ENCODE measurements around the gene SNRK.

The SNRK gene

DNA sequence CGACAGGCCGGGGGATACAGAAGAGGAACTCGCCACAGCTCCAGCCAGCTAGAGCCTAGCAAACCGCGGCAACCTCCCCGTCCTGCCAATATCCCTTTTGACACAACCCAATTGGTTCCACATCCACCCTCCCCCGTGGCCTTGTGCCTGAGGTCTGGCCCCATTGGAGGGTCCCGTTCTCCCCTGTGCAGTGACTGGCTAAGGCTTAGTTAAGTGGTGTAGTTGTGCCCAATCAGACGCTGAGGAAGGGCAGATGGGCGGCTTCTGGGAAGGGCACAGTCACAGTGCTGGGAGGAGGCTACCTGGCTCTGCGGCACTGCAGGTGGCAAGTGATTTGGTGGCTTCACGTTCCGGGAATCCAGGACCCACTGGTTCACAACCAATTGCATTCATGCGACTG is 78.6 kb downstream of the SNRK start:
- no peak overlapping the region for H3K27ac ChIP-seq
- no peak overlapping the region for H3K4me3 ChIP-seq

DNA sequence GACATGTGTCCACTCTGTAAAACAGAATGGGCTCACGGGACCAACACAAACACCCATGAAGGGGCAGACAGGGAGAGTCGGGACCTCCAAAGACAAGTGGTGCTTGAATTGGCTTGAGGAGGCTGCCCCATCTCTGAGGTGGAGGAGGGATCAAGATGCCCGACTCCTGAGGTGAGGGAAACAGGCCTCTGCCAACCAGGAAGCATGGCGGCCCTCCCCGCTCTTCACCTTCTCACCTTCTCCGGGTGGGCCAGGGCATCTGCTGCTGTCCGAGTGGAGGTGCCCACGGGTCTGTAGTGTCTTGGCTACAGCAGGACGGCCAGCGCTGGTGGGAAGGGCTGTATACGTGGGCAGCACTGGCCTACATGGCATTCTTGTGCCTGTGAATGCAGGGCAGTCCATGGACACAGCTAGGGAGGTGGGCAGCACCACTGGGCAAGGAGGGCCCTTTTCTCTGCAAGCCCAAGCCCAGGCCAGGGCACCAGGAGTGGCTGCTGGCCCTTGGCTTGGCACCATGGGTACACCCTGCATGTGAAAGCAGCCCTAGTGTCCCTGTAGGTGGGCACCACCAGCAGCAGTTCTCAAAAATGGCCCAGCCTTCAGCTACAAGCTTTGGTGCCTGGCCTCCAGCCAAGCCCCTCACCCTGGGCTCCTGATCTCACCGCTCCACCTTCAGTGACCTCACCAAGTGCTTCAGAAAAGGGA is 79.4 kb downstream of the SNRK start:
- H3K27ac ChIP-seq = peak overlapping the region in 3 of 21 experiments; percentile 15 to 51 (median 16)

DNA sequence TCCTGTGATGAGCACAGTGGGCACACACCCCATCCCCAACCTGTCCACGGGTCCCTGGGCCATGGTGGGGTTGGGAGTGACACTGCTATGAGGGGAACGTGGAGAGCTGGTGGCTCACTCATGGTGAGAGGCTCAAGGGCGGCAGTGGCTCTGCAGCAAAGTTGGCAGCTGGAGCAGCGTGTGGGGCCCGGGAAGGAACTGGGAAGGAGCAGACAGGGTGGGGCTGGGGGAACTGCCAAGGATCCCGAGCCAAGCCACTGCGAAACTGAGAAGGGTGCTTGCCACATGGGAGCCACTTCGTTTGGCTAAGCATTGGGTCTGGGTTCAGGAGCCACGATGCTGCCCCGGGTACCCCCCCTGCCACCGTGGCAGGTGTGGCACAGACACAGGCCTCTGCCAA is 80.1 kb downstream of the SNRK start:
- Histone ChIP-seq H3K27ac (peak overlapping the region in 6 of 21 experiments; percentile 4 to 52 (median 20)), H3K4me3 (no peak overlapping the region)

More for the DNA sequence above, 79.4 kb downstream of the SNRK start:
- H3K4me3 ChIP-seq = no peak overlapping the region

DNA sequence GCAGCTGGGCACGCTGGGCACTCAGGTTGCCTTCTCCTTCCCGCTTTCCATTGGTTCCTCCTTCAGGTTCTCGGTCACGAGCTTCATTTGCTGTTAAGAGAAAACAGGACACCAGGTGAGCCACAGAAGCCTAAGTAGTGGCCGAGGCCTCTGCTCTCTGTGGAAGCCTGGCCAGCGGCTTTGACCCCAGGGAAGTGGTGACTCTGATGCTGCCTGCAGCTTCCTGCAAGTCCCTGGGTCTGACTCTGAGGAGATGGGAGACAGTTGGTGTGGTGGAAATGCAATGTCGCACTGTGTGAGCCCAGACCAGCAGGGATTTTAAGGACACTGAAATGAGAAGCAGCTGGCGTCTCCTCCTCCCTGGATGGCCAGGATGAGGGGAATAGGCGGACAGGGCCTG is 80.5 kb downstream of the SNRK start:
- no peak overlapping the region for H3K4me3 ChIP-seq
- peak overlapping the region in 5 of 21 experiments; percentile 4 to 52 (median 19) for H3K27ac ChIP-seq

DNA sequence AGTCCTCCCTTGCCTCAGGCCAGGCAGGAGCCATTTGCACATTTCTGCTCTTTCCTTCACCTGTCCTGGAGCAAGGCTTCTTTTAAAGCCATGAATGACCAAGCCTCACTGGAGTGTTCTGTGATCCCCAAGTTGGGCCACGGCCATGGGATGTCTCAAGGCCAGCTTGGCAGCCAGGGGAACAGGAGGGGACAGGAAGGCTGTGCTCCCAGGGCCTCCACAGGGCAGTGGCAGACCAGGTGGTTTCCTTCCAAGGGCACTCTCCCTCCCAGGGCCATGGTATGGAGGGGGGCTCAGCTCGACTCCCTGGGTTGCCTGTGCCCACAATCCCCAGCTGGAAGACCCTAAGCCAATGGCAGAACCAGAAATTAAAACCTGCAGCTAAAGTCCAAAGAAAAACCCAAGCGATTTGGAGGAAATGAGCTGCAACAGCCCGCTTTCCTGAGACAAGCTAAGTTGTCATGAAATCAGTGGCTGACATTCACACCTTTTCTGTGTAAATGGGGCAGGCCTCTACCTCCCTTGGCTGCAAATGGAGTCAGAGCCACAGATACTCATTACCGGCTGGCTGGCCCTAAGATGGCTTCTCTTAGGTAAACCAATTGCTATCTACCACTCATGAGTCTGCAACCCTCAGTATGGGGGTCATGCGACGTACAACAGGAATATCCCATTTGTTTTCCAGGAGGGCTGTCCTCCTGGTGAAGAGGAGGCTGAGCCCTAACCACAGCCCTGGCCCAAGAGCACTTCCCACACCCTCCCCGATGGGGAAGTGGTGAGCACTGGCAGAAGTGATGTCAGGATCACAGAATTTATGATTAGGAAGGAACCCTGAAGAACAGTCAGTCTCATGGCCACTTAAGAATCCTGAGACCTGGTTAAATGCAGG is 83.3 kb downstream of the SNRK start:
- Histone ChIP-seq H3K4me3 (no peak overlapping the region), H3K27ac (peak overlapping the region in 1 of 21 experiments; percentile 0)

DNA sequence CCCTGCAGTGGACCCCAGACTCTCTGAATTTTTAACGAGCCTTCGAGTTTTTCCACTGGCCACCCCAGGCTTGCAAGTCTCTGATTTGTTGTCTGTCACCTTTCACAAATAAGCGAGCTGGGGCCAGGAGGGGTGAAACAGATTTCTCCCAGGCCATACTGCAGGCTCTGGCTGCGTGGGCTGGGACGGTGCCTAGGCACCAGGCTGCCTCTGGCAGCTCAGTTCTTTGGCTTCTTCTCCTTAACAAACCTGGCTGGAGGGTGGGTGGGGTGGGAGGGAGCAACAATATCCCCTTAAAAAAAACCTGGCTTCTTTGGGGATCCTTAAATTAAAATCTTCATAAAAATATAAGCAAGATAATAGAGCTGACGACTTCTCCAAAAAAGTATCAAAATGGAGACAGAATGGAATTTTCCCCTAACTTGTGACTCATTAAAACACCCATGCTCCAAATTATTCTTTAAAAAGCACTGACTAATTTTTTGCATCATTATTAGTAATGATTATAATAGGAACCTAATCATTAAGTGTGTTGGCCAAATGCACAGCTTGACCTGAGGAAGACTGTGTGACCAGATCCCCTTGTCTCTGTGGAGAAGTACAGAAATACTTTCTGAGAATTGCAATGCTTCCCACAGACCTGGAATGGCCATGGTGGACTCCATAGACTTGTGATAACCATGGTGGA is 84.1 kb downstream of the SNRK start:
- Histone ChIP-seq H3K4me3 (no peak overlapping the region), H3K27ac (peak overlapping the region in 1 of 21 experiments; percentile 0)

DNA sequence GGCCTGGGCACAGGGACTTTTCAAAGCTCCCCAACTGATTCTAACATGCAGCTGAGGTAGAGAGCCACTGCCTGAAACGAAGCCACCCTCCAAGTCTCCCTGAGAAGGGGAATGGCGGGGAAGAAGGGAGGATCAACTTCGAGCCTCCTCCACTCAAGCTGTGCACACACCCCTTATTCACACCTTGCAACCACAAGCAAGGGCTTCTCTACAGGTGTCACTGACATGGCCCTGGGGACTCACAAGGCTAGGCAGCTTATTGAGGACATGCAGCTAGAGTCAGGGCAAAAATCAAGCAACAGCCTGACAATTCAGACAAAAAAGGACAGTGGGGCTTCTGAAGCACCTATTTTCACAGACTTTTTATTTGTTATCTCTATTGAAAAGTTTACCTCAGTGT is 85.2 kb downstream of the SNRK start:
- H3K27ac ChIP-seq = no peak overlapping the region
- no peak overlapping the region for H3K4me3 ChIP-seq

DNA sequence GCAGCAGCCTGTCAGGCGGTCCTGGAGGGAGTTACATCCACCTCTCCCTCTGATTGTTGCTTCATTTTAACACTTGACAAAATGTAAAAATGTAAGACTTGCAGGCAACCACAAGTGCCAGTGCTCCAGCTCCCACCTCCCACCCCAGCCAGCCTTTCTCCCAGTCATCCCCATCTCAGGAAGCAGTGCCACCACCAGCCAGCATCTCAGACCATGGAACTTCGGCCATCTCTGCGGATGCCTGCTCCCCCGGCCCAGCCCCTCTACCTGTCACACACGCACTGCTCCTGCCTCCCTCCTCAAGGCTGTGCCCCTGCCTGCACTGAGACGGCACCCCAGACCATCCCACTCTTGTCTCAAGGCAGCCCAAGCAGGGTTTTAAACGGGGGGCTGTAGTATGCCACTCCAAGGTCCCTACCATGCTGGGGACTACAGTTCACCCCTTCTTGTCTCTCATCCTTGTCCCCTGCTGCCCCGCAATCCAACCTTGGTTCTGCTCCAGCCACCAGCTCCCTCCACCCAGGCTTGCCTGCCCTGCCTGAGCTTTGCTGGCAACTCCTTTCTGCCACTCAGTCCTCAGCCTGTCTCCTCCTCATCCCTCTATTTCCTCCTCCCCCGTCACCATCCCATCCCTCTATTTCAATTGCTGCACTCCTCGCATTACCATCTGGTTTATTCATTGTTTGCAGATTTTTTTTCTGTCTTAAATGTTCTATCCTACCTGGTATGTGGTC is 85.8 kb downstream of the SNRK start:
- Histone ChIP-seq H3K27ac (no peak overlapping the region), H3K4me3 (no peak overlapping the region)

DNA sequence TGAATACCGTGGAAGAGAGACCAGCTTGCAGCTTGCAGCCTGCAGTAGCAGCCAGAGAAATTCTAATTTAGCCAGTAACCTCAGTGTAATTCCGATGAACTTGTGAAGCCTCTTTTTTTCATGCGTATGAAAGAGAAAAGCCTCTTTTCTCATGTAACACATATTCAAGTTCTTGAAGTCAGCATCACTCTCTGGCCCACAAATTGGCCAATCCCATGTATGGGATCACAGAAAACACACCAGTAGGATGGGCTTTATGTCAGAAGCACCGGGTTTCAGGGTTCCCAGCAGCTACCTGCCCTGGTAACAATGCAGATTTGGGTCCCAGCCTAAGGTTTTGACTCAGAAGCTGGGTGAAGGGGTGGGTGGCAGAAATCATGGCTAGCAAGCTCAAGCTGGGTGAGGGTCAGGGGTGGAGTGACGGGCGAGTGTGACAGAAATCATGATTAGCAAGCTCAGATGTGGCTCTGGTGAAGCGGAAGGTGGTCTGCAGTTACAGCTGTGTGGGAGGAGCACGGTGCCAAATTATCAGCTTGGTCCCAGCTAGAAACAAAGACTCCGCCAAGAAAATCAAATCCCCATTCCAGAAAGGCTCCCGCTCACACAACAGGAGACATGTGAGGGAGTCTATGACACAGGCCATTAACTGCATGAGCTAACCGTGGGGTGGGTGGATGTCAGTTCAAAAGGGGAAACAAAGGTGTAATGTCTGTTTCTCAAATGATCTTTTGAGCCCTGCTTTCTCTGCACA is 86.6 kb downstream of the SNRK start:
- no peak overlapping the region for H3K27ac ChIP-seq
- H3K4me3 ChIP-seq = no peak overlapping the region

DNA sequence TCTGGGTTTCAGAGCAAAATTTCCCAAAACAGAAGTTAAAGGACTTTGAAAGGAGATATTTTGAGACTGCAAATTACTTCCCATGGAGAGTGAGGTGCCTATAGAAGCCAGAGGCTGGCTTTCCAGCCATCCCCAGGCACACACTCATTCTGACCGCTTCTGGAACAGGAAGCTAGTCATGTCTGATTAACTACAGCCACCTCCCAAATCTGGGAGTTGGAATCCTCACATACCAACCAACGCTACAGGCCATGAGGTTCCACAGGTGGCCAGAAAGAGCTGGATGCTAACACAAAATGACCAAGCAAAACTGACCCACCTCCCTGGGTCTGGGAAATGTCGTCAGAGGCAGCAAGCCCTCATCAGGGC is 87.2 kb downstream of the SNRK start:
- no peak overlapping the region for H3K27ac ChIP-seq
- H3K4me3 ChIP-seq = no peak overlapping the region

DNA sequence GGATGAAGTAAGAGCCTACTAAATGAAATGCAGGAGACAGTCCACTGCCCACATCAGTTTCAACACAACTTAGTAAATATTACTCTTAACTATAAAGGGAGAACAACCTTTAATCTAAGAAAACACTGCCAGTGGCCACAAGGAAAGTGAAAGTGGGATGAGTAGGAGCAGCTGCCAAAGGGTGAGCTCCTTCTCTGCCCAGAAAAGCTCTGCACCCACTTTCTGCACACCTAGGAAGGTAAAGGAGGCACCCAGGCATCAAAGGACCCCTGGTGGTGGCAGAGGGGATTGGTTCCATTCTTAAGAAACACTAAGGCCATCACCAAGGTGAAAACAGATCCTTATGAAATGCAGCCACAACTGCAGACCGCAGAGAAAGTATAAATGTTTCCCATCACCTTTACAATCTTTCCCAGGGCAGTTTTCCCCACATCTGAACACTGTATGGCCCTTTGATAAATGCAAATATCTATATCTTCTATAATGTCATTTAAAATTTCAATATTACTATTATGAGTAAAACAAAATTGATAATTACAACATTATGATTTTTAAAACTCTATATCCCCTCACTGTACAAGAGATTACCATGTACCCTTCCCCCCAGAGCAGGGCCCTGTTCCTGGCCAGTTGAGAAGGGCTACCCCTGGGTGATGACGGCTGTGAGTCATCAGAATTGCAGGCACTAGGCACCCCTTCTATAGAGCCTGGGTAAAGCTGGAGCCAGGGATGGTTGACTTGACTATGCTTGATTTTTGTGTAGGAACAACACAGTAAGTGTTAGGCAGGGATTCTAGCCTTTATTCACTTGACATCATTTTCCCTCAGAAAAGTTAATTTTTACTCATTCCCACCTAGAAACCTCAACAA is 92.0 kb downstream of the SNRK start:
- peak overlapping the region in 1 of 21 experiments; percentile 26 for H3K27ac ChIP-seq
- no peak overlapping the region for H3K4me3 ChIP-seq

DNA sequence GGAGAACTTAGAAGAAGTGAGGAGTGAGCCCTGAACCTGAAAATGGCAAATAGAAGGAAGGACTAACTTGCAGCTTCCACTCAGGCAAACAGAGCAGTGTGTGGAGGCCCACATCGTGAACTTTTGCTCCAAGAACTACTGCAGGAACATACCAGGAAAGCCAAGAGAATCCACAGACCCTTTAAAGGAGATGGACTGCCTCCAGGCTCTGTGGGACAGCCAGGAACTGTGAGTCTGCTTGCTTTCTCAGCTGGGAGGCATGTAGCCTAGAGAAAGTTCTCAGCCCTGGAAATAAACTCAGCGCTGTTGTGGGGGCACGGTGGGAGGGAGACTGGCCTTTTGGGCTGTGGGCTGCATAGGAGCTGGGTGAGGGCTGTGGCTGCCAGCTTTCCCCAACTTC is 93.0 kb downstream of the SNRK start:
- H3K4me3 ChIP-seq = no peak overlapping the region
- peak overlapping the region in 1 of 21 experiments; percentile 26 for H3K27ac ChIP-seq

DNA sequence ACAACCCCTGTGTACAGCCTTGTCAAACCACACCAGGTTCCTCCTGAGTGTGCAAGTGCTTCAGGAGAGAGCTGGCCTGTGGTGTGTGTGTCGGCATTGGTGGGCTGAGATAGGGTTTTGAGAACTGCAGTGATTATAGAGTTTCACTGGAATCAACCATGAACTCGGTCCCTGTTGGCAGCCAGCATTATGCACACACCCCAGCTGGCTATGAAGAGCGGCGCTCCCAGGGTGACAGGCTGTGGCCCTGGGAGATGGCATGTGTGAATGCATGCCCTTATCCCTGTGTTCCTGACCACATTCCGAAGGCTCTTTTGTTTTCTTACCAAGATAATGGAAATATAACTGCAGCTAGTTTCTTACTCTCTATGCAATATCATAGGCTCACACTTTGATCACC is 101.8 kb downstream of the SNRK start:
- H3K27ac ChIP-seq = peak overlapping the region in 8 of 21 experiments; percentile 35 to 92 (median 81)
- no peak overlapping the region for H3K4me3 ChIP-seq

DNA sequence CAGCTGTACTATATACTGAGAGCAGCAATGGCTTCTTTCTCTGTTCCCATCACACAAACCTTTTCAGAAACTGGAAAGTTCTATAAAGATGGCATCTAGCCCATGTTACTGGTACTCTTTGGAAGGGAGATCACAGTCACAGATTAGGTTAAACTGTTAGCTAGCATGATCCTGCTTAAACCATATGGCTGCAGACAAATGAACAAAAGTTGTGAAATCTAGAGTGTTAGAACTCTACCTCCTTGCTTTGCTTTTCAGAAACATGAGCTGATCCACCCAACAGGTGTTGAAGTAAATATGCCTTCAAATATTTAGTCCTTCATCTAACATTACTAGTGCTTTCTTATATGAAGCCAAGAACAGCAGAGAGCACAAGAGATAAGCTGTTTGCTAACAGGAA is 102.6 kb downstream of the SNRK start:
- Histone ChIP-seq H3K4me3 (no peak overlapping the region), H3K27ac (peak overlapping the region in 19 of 21 experiments; percentile 4 to 92 (median 77))

DNA sequence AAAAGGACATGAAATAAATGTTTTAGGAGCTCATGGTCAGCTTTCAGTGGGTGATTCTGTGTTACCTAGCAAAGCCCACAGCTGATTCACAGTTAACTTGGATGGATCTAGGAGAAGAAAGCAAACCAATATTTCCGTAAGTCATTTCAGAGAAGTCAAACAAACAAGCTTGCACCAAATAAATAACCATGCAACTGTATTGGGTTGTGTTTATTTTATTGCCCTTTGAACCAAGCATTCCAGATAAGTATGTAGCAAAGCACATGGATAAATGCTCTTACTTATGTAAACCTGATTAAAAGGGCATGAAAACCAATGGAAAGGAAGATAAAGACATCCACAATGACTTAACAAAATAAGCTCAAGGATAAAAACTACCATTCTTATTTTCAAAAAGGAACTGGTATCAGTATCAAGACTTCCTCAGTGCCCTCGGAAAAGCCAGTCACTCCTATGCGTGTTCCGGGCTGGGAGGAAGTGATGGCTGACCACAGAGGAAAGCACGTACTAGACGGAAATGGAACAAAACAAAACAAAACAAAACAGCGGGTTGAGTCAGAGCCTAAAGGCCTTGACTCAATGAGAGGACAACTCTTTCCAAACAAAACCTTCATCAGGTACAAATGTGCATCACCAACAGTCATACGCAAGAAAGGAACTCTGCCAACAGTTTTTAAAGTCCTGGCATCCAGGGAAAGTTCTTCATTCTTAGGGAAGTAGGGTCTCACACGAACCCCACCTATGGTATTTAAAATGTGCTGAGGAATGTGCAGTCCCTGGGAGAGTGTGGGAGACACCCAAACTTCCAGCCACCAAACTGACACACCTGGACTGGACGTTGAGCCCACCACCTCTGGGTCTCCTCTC is 103.3 kb downstream of the SNRK start:
- no peak overlapping the region for H3K4me3 ChIP-seq
- H3K27ac ChIP-seq = peak overlapping the region in 20 of 21 experiments; percentile 62 to 92 (median 79)

DNA sequence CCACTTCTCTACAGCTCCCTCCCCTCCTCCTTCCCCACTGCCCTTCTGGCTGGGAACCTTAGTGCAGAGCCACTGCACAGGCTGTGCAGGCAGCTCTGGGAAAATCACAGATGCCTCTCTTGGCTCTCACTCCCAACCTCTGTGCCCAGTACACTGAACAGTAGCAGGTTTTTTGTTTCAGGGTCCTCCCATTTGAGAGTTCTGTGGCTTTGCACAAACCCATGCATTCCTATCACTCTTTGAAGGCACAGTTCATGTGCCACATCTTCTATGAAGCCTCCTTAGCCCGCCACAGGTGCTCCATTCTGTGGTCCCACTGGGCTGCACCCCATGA is 103.9 kb downstream of the SNRK start:
- no peak overlapping the region for H3K4me3 ChIP-seq
- peak overlapping the region in 20 of 21 experiments; percentile 46 to 92 (median 76) for H3K27ac ChIP-seq

DNA sequence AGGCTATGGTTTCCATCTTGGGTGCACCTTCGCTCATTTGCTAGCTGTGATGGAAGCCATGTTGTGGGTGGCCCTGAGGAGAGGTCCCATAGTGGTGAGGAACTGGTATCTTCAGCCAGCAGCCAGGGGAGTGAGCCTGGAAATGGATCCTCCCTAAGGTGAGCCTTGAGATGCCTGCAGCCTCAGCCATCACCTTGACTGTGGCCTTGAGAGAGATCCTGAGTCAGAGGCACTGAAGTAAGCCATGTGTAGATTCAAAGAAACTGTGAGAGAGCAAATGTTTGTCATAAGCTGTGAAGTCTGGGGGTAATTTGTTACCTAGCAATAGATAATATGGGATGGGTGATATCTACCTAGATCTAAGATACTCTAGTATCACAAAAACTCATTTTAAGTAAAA is 105.3 kb downstream of the SNRK start:
- Histone ChIP-seq H3K27ac (peak overlapping the region in 5 of 21 experiments; percentile 30 to 85 (median 47)), H3K4me3 (no peak overlapping the region)
